Breast epithelium (tissue), 3 donors: ENCODE results near the gene AFF3.

ENCODE experiments used
- POLR2A ChIP-seq: fragments of 450-650 bp; IDR thresholded peaks from one replicate; pipeline ENCODE4 v1.6.1; 2016; ENCODE audit warnings: antibody characterized with exemption, mild to moderate bottlenecking, moderate library complexity
- POLR2AphosphoS5 ChIP-seq, 3 donors: sonication (generic); formaldehyde crosslinking; IDR thresholded peaks; one replicate each; pipeline ENCODE4 v1.6.1; 2017; ENCODE audit warnings: antibody characterized with exemption in 3 of 3
- TF ChIP-seq, protein P1 (sequence below), 3 donors: fragments of 450-650 bp; IDR thresholded peaks; one replicate each; pipeline ENCODE4 v1.5.1; 2016 to 2017; ENCODE audit warnings: antibody characterized with exemption in 3 of 3, mild to moderate bottlenecking in 3 of 3, moderate library complexity in 3 of 3

DNA sequence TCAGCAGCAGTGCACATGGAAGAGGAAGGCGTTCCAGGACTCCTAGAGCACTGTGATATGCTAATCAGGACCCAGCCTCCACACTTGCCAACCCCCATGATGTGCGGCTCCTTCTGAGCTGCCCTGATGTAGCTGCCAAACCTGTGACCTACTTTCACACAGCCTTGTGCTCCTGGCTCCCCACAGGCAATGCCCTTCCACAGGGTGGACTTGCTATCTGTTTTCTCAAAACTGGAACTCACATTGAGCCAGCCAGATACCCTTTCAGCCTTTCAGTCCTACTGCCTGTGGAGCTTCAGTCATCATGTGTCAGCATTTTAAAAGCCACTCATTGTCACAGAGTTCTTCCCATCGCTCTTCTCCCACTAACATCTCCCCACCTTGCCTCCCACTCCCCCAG lies 181.6 kb downstream of the AFF3 start:
- TF ChIP-seq, protein P1, sequence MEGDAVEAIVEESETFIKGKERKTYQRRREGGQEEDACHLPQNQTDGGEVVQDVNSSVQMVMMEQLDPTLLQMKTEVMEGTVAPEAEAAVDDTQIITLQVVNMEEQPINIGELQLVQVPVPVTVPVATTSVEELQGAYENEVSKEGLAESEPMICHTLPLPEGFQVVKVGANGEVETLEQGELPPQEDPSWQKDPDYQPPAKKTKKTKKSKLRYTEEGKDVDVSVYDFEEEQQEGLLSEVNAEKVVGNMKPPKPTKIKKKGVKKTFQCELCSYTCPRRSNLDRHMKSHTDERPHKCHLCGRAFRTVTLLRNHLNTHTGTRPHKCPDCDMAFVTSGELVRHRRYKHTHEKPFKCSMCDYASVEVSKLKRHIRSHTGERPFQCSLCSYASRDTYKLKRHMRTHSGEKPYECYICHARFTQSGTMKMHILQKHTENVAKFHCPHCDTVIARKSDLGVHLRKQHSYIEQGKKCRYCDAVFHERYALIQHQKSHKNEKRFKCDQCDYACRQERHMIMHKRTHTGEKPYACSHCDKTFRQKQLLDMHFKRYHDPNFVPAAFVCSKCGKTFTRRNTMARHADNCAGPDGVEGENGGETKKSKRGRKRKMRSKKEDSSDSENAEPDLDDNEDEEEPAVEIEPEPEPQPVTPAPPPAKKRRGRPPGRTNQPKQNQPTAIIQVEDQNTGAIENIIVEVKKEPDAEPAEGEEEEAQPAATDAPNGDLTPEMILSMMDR (IDR thresholded peaks at IDR 0.05): no peak
- no peak for TF ChIP-seq POLR2A
- TF ChIP-seq POLR2AphosphoS5 (IDR thresholded peaks at IDR 0.05): no peak
